Articular chondrocyte of knee joint (primary cell): ENCODE data around the gene ZMYND19. TPM values are rescaled to one million over a fixed set of nuclear protein-coding genes. Genes with fewer than 3 reads are reported as not detected.

ENCODE experiments used
- small RNA-seq: library from RNA; depleted of rRNA; stranded (forward); fragments of <200 nt; gene quantifications from one replicate; pipeline ENCODE3, GENCODE V24; 2012
- total RNA-seq: library from RNA; depleted of rRNA; stranded (reverse); fragments of >200 nt; gene quantifications from 2 replicates; pipeline ENCODE4 v1.2.3, GENCODE V29; 2012

The ZMYND19 gene
- total RNA-seq, result 8.1 and 8.8 TPM in 2 replicates

DNA sequence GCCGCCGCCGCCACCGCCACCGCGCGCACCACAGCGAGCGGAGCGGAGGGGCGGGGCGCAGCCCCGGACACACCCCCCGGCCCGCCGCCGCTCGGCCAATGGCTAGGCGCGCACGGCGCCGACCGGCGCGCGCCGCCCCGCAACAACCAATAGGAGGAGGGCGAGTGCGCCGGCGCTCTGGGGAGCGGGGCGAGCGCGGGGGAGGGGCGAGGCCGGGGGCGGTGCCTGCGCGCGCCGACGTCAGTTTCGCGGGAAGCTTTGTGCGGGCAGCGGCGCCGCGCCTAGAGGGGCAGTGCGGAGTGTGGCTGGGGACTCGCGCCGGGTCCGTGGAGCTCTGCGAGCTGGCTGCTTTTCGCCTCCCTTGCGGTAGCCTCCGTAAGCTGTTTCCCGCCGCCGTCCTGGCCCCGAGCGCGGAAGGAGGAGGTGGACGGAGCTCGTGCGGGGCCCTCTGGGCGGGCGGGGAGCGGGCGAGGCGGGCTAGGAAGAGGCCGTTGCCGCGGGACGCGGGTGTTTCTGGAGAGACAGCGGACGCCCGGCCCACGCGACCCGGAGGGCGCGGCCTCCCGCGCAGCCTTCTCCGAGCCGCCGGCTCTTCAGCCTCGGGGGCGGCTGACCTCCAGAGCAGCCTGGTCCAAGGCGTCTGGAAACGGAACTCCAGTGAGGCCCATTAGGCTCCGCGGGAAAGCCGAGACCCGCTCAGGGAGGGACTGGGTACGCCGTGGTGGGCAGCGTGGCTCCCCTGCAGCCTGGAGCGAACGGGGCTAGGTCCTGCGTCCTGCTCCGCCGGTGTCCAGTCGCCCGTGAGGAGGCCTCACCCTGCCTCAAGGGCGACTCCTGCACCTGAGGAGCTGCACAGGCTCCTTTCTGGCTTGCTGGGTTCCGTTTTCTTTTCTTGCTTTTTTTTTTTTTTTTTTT lies at the start of gene ZMYND19:
Gene ZMYND19, minus strand, starts transcription at position 44 of the 915 bp plus-strand sequence. CDS start 249 bp downstream, outside the sequence.

DNA sequence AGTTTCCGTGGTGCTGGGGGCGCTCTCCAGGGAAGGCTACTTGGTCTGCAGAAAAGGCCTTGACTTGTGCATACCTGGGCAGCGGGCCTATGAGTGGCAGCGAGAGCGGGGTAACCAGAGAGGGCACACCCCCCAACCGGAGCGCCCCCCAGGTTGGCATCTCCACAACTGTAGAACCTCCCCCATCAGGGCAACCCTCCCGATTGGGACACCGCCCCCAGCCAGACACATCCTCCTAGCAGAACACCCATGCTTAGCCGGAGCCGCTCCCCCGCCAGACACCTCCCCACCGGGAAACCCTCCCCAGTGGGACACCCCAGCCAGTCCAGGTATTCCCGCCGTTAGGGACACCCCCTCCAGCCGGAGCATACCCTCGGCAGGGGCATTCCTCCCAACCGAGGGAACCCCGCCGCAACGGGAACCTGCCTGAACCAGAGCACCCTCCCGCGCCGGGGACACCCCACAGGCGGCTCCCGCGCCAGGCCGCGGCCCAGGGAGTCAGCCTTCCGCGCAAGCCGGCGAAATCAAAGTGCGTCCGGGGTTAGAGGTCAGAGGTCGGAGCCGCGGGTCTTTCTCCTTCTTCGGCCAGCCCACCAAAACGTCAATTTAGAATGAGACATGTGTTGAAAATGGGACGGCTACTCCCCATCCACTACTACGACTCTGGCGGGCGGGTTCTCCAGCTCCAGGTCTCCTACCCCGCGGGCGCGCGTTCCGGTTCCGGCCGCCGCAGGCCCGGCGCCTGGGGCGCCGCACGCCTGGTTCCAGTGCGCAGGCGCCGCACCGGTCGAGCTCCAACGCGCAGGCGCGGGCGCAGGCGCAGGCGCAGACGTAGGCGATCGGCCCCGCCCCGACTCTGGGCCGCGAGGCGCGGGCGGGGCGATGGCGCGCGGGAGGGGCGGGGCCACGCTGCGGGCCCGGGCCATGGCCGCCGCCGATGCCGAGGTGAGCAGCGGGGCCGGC lies 28.1 kb upstream of the ZMYND19 start, which contains the start of gene EHMT1:
Gene EHMT1, plus strand, starts transcription at position 901 of the 963 bp plus-strand sequence. Its CDS starts 24 bp downstream, at position 925.

DNA sequence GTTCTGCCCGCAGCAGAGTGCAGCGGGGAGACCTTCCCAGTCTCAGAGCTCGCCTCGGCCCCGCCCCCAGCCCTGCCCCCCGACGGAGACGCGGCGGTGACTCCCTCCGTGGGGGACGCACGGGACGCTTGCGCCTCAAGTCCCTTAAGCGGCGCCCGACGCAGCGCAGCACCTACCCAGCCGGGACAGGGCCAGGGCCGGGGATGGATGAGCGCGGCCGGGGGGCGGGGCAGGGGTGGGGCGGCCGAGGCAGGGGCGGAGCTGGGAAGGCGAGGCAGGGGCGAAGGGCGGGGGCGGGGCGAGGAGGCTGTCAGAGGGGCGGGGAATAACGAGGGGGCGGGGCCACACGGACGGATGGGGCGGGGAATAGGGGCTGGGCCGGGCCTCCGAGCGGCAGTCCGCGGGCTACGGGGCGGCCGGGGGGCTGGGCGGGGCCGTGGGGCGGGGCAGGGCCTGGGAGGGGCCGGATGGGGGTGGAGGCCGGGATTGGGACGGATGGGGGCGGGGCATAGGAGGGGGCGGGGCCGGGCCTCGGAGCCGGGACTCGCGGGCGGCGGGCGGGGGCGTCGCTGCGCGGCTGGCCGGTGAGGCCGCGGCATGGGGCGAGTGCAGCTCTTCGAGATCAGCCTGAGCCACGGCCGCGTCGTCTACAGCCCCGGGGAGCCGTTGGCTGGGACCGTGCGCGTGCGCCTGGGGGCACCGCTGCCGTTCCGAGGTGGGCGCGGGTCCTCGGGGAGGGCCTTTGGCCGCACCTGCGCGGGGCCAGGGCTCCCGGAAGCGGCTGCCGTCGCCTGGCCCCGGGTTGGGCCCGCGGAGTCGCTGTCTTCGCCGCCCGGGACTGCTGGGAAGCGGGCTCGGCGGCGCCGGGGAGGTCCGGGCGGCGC lies 15.1 kb upstream of the ZMYND19 start, which contains the start of gene ARRDC1:
Gene ARRDC1, plus strand, starts transcription at position 566 of the 884 bp plus-strand sequence. Its CDS starts 32 bp downstream, at position 598.

DNA sequence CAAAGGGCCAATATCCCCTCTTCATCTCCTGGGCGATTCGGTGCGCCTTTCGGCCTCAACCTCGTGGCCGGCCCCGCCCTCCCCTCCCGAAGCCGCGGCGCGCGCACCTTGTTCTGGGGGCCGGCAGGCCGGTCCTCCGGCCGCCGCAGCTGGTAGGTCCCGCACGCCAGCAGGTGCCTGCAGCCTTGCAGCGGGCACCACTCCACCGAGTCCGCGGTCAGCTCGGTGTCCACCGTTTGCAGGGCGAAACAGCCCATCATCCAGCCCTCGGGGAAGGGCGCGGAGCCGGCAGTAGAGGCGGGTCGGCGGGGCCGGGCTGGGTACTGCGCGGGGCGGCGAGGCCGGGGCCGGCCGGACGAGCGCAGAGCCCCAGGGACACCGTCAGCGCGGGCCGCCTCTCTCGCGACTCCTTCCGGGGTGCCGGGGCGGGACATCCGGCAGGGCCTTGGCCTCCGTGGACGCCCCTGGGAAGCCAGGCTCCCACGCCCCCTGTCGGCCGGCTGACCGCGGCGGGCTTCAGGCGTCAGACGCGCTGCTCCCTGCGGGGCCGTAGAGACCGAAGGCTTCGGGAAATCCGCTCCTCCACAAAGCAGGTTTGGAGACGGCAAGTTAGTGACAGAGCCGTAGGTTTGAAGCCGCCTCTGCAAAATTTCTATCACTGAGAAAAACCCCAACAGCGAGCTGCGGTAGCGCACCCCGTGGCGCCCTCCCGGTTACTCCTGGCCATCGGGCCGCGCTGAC lies 11.6 kb downstream of the ZMYND19 start, which contains the start of gene DPH7:
Gene DPH7, minus strand, starts transcription at position 408 of the 741 bp plus-strand sequence. Its CDS starts 148 bp downstream, at position 260.

DNA sequence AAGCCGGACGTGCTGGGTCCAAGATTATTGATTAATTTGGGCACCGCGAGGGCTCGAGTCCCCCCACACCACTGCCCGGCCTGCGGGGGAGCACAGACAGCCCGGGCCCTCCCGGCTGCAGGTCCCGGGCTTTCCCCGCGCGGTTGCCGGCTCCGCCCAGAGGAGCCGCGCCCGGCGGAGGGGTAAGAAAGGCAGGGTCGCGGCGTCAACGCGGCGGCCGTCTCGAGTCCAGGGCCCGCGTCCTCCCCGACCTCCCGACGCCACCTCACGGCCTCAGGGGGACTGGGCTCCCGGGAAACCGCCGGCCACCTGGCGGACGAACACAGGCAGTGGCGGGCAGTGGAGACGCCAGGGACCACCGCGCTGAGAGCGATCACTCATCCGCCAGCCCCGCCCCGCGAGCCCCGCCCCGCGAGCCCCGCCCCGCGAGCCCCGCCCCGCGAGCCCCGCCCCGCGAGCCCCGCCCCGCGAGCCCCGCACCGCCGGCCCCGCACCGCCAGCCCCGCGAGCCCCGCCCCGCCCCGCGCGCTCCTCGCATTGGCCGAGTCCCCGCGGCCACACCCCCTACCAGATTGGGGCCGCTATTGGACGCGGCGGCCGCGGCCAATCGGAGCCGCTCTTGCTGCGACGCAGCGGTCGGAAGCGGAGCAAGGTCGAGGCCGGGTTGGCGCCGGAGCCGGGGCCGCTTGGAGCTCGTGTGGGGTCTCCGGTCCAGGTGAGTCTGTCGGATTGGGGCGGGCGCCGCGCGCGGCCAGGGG lies 38.9 kb downstream of the ZMYND19 start, which contains the start of gene MRPL41:
Gene MRPL41, plus strand, starts transcription at position 616 of the 758 bp plus-strand sequence. CDS start 203 bp downstream, outside the sequence.

DNA sequence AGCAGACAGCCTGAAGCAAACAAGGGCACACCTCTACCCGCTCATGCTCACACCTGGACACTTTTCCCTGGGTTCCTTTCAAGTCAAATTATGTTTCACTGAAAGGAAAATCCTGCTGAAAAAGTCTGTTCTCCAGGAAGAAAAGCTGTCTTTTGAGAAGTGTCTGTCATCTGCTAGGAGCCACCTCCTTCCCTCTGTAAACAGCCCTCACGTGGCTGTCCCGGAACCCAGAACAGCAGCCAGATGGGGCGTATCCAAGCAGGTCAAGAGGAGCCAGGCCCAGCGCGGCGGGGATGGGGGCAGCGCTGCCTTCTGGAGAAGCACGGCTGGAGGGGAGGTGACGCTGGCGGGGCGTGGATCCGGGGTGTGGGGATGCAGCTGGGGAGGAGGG lies 40.1 kb downstream of the ZMYND19 start, which contains the start of gene PNPLA7:
Gene PNPLA7, minus strand, starts transcription at position 172 of the 391 bp plus-strand sequence. CDS start 205 bp downstream, outside the sequence.

Small RNA genes within 50 kb of the gene (small RNA-seq; reads per million reads assigned to genes)
- gene RF00017, result not detected

Other genes starting within 250 kb of the ZMYND19 start
- gene EXD3, start 167.3 kb downstream of the ZMYND19 start, total RNA-seq, result 6.3 and 7.6 TPM in 2 replicates
- 0.39 and 0.65 TPM in 2 replicates for gene NOXA1, start 167.1 kb downstream of the ZMYND19 start, total RNA-seq
- not detected in 2 replicates for gene ENTPD8, start 149.2 kb downstream of the ZMYND19 start, total RNA-seq
- 22.7 and 27.0 TPM in 2 replicates for gene NSMF, start 131.2 kb downstream of the ZMYND19 start, total RNA-seq
- gene PNPLA7, start 40.1 kb downstream of the ZMYND19 start, total RNA-seq, result 2.6 and 3.0 TPM in 2 replicates
- gene MRPL41, start 38.6 kb downstream of the ZMYND19 start, total RNA-seq, result 21.1 and 25.3 TPM in 2 replicates
- 13.1 and 15.7 TPM in 2 replicates for gene DPH7, start 11.6 kb downstream of the ZMYND19 start, total RNA-seq
- gene ARRDC1, start 15.2 kb upstream of the ZMYND19 start, total RNA-seq, result 11.9 and 16.9 TPM in 2 replicates
- gene EHMT1, start 28.5 kb upstream of the ZMYND19 start, total RNA-seq, result 34.9 and 41.6 TPM in 2 replicates